GM23338 (cell line): ENCODE data around the gene CORO1C. TPM values are rescaled to one million over a fixed set of nuclear protein-coding genes. Genes with fewer than 3 reads are reported as not detected.
"Not testable (repeated sequence)": the region's sequence is repeated elsewhere in the genome, so short reads cannot be mapped to it uniquely, and the experiment has no call there.

ENCODE experiments used
- ATAC-seq: fragments of 200-7000 bp; cut with Tn5 transposase; 3 replicates; pipeline ENCODE4 v1.9.1; 2020
- DNase-seq: peaks from one replicate; pipeline ENCODE4 v3.0.0-alpha.2; 2015; ENCODE audit warnings: low spot score
- H2AFZ ChIP-seq: fragments of 200-600 bp; sonication (generic); 2 replicates; pipeline ENCODE4 v1.8.0; 2016; ENCODE audit warnings: antibody characterized with exemption, mild to moderate bottlenecking, moderate library complexity
- H3F3A ChIP-seq: fragments of 200-600 bp; sonication (generic); replicated peaks from 2 replicates; pipeline ENCODE4 v1.8.0; 2017; ENCODE audit warnings: antibody characterized with exemption, mixed run types, low read depth
- H3K27ac ChIP-seq: fragments of 200-600 bp; sonication (generic); 2 replicates; pipeline ENCODE4 v1.6.1; 2016; ENCODE audit warnings: low read depth
- H3K27me3 ChIP-seq: fragments of 200-600 bp; sonication (generic); 2 replicates; pipeline ENCODE4 v1.8.0; 2016; ENCODE audit warnings: mild to moderate bottlenecking, mixed run types, moderate library complexity; ENCODE audit not compliant: insufficient read depth
- H3K36me3 ChIP-seq: fragments of 200-600 bp; sonication (generic); 2 replicates; pipeline ENCODE4 v1.8.0; 2016; ENCODE audit warnings: mild to moderate bottlenecking; ENCODE audit not compliant: insufficient read depth
- H3K4me1 ChIP-seq: fragments of 200-600 bp; sonication (generic); 2 replicates; pipeline ENCODE4 v1.8.0; 2016; ENCODE audit warnings: mild to moderate bottlenecking, moderate library complexity; ENCODE audit not compliant: insufficient read depth
- H3K4me2 ChIP-seq: fragments of 200-600 bp; sonication (generic); 2 replicates; pipeline ENCODE4 v1.7.1; 2017; ENCODE audit warnings: mixed run types
- H3K4me3 ChIP-seq: fragments of 200-600 bp; sonication (generic); 2 replicates; pipeline ENCODE4 v1.6.1; 2016; ENCODE audit warnings: mixed run types
- H3K79me2 ChIP-seq: fragments of 200-600 bp; sonication (generic); replicated peaks from 2 replicates; pipeline ENCODE4 v1.8.0; 2017; ENCODE audit warnings: mild to moderate bottlenecking; ENCODE audit not compliant: insufficient read depth
- H3K9me2 ChIP-seq: fragments of 200-600 bp; sonication (generic); 2 replicates; pipeline ENCODE4 v1.8.0; 2017; ENCODE audit not compliant: insufficient read depth
- H4K20me1 ChIP-seq: fragments of 200-600 bp; sonication (generic); replicated peaks from 2 replicates; pipeline ENCODE4 v1.8.0; 2017; ENCODE audit warnings: mild to moderate bottlenecking; ENCODE audit not compliant: insufficient read depth
- H3K27ac Mint-ChIP-seq: 2 replicates; pipeline ENCODE4 v1.8.0; 2020; ENCODE audit warnings: inconsistent platforms, mild to moderate bottlenecking, moderate library complexity, mixed read lengths
- H3K27me3 Mint-ChIP-seq: 3 replicates; pipeline ENCODE4 v1.8.0; 2022; ENCODE audit warnings: low read depth, mild to moderate bottlenecking, moderate library complexity, mixed read lengths, inconsistent platforms; ENCODE audit not compliant: insufficient read depth, poor library complexity
- H3K36me3 Mint-ChIP-seq: 3 replicates; pipeline ENCODE4 v1.8.0; 2021; ENCODE audit warnings: low read depth, mild to moderate bottlenecking, inconsistent platforms, moderate library complexity, mixed read lengths
- H3K4me1 Mint-ChIP-seq: 3 replicates; pipeline ENCODE4 v1.8.0; 2020; ENCODE audit warnings: mild to moderate bottlenecking, inconsistent platforms, mixed read lengths
- H3K4me3 Mint-ChIP-seq: 3 replicates; pipeline ENCODE4 v1.8.0; 2021; ENCODE audit warnings: moderate library complexity, mild to moderate bottlenecking, inconsistent platforms, mixed read lengths
- H3K9me3 Mint-ChIP-seq: 3 replicates; pipeline ENCODE4 v1.8.0; 2020; ENCODE audit warnings: moderate library complexity, mild to moderate bottlenecking, inconsistent platforms, mixed read lengths
- ETS1 ChIP-seq: IDR thresholded peaks from 2 replicates; pipeline ENCODE4 v1.6.1; 2016; ENCODE audit warnings: antibody characterized with exemption
- EZH2 ChIP-seq: fragments of 200-600 bp; sonication (generic); IDR thresholded peaks from one replicate; pipeline ENCODE4 v1.8.0; 2017; ENCODE audit warnings: antibody characterized with exemption, mild to moderate bottlenecking, low read depth; ENCODE audit not compliant: unreplicated experiment
- STAT1 ChIP-seq: IDR thresholded peaks from one replicate; pipeline ENCODE4 v1.6.1; 2016; ENCODE audit warnings: antibody characterized with exemption; ENCODE audit not compliant: unreplicated experiment
- ZNF331 ChIP-seq: fragments of 250-450 bp; sonication (Bioruptor Pico); IDR thresholded peaks from 2 replicates; pipeline ENCODE4 v1.5.0; 2020; ENCODE audit warnings: low read depth, mild to moderate bottlenecking, moderate library complexity
- ZNF462 ChIP-seq: fragments of 250-450 bp; sonication (Bioruptor Pico); IDR thresholded peaks from 2 replicates; pipeline ENCODE4 v1.5.0; 2020; ENCODE audit warnings: mild to moderate bottlenecking, moderate library complexity
- polyA plus RNA-seq: library from polyadenylated mRNA; unstranded; fragments of >200 nt; fragmentation: Nextera tagmentation; extraction: Ambion mirVana; gene quantifications from 2 replicates; pipeline ENCODE4 v1.2.1, GENCODE V29; 2016
- total RNA-seq: library from RNA; depleted of rRNA; stranded (reverse); fragments of >200 nt; shearing (Covaris generic); gene quantifications from 2 replicates; pipeline ENCODE4 v1.2.3, GENCODE V29; 2014

CORO1C gene
- total and polyA plus RNA-seq, 2 experiments from 2014 or later = 59.2 to 89.5 TPM

- H3K27ac ChIP-seq = no peak overlapping the region
Measured at GRCh38 chr12:108752387-108752786, 21.1 kb upstream of the CORO1C start.

GRCh38 chr12:108751821-108752220 lies 20.5 kb upstream of the CORO1C start:
- Histone ChIP-seq H3K27ac (no peak overlapping the region), H3K9me2 (no peaks in the 10 kb centered on the region), H2AFZ (0 out of 2 replicates have a peak overlapping the region, but pooled peaks have one; percentile 43), H3K27me3 (no peaks in the 10 kb centered on the region), H4K20me1 (no peaks in the 10 kb centered on the region), H3F3A (no peaks in the 10 kb centered on the region), H3K79me2 (no peaks in the 10 kb centered on the region), H3K4me2 (no peak overlapping the region), H3K4me1 (no peaks in the 10 kb centered on the region), H3K4me3 (no peak overlapping the region), H3K36me3 (no peaks in the 10 kb centered on the region)
- no peak overlapping the region for H3K4me3 Mint-ChIP-seq
- ATAC-seq (no peak), DNase-seq (no peak)
- TF ChIP-seq ZNF331 (no peak), EZH2 (no peak)
- H3K4me1 Mint-ChIP-seq = no peaks in the 10 kb centered on the region
- H3K27ac Mint-ChIP-seq = no peak overlapping the region
- H3K36me3 Mint-ChIP-seq = no peaks in the 10 kb centered on the region
- peaks cover 2% of the 10 kb centered on the region for H3K27me3 Mint-ChIP-seq
- no peaks in the 10 kb centered on the region; the same call in 2 of the 3 replicates for H3K9me3 Mint-ChIP-seq

More at GRCh38 chr12:108752387-108752786, 21.1 kb upstream of the CORO1C start:
- no peaks in the 10 kb centered on the region for H3K79me2 ChIP-seq
- H3K4me1 Mint-ChIP-seq = no peaks in the 10 kb centered on the region
- H3K9me2 ChIP-seq = no peaks in the 10 kb centered on the region
- no peak for DNase-seq
- peaks cover 2% of the 10 kb centered on the region for H3K27me3 Mint-ChIP-seq
- TF ChIP-seq ETS1 (no peak), STAT1 (no peak), ZNF331 (no peak)
- no peaks in the 10 kb centered on the region for H3K36me3 ChIP-seq
- no peaks in the 10 kb centered on the region for H4K20me1 ChIP-seq
- no peaks in the 10 kb centered on the region for H3K4me1 ChIP-seq
- H3K9me3 Mint-ChIP-seq = no peaks in the 10 kb centered on the region; the same call in 2 of the 3 replicates
- no peaks in the 10 kb centered on the region for H3K27me3 ChIP-seq
- no peaks in the 10 kb centered on the region for H3K36me3 Mint-ChIP-seq
- no peaks in the 10 kb centered on the region for H3F3A ChIP-seq
- H3K27ac Mint-ChIP-seq = no peak overlapping the region
- ATAC-seq = no peak
- H3K4me3 Mint-ChIP-seq = no peak overlapping the region
- H3K4me3 ChIP-seq = no peak overlapping the region
- no peak overlapping the region for H2AFZ ChIP-seq
- H3K4me2 ChIP-seq = no peak overlapping the region

- not testable (repeated sequence) for H3K9me3 Mint-ChIP-seq, H3K9me2 ChIP-seq, H3K27ac ChIP-seq
Measured at GRCh38 chr12:108751003-108751402, 19.7 kb upstream of the CORO1C start.

GRCh38 chr12:108750526-108750925 lies 19.2 kb upstream of the CORO1C start:
- Mint-ChIP-seq H3K4me3 (no peak overlapping the region), H3K27ac (no peak overlapping the region), H3K4me1 (no peaks in the 10 kb centered on the region), H3K27me3 (peaks cover 5% of the 10 kb centered on the region), H3K36me3 (no peaks in the 10 kb centered on the region), H3K9me3 (no peaks in the 10 kb centered on the region; the same call in 2 of the 3 replicates)
- Histone ChIP-seq H4K20me1 (no peaks in the 10 kb centered on the region), H3K36me3 (no peaks in the 10 kb centered on the region), H3K4me1 (no peaks in the 10 kb centered on the region), H3K79me2 (no peaks in the 10 kb centered on the region), H2AFZ (no peak overlapping the region), H3K27ac (no peak overlapping the region), H3K4me3 (no peak overlapping the region), H3F3A (no peaks in the 10 kb centered on the region), H3K27me3 (no peaks in the 10 kb centered on the region), H3K9me2 (no peaks in the 10 kb centered on the region), H3K4me2 (no peak overlapping the region)
- DNase-seq (no peak), ATAC-seq (no peak)
- no peak for TF ChIP-seq ZNF462 (CRISPR knock-in tag)

More at GRCh38 chr12:108751003-108751402, 19.7 kb upstream of the CORO1C start:
- ATAC-seq, H3K27me3 ChIP-seq, H4K20me1 ChIP-seq, DNase-seq, H3K4me3 ChIP-seq, H3K36me3 ChIP-seq, H3K4me3 Mint-ChIP-seq, H3K36me3 Mint-ChIP-seq, H2AFZ ChIP-seq, H3K27me3 Mint-ChIP-seq, H3K4me1 ChIP-seq, H3F3A ChIP-seq, H3K27ac Mint-ChIP-seq, H3K4me1 Mint-ChIP-seq, H3K79me2 ChIP-seq, H3K4me2 ChIP-seq: not testable (repeated sequence)
